Midbrain (tissue), 1 donor: Measurements from ENCODE around the gene CTXN1.
"Not testable (repeated sequence)": the region's sequence is repeated elsewhere in the genome, so short reads cannot be mapped to it uniquely, and the experiment has no call there.

ENCODE experiments used
- DNase-seq: peaks from one replicate; lab custom pipeline; 2025; lab: John Stamatoyannopoulos, UW

The CTXN1 gene

DNA sequence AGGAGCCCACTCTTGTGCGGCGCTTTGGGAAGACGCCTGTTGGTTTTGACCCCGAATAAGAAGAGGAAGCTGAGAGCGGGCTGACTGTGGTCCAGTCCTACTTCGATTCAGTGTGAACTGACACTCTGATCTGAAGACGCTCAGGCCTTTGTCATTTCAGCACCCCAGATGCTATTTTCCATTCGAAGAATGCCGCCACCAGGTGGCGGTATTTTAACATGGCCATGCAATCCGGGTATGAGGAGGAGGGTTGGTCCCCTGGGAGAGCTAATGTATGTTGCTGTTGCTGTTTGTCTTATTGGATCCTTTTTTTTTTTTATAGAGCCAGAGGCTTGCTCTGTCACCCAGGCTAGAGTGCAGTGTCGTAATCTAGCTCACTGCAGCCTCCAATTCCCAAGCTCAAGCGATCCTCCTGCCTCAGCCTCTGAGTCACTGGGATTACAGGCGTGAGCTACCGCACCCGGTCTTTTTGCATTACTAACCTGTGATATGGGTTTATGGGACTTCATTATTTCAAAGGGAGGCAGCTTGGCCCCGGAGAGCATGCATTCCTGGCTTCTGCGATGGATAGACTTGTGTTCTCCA, 18.3 kb upstream of the CTXN1 start:
- DNase-seq, result peak; percentile 89

DNA sequence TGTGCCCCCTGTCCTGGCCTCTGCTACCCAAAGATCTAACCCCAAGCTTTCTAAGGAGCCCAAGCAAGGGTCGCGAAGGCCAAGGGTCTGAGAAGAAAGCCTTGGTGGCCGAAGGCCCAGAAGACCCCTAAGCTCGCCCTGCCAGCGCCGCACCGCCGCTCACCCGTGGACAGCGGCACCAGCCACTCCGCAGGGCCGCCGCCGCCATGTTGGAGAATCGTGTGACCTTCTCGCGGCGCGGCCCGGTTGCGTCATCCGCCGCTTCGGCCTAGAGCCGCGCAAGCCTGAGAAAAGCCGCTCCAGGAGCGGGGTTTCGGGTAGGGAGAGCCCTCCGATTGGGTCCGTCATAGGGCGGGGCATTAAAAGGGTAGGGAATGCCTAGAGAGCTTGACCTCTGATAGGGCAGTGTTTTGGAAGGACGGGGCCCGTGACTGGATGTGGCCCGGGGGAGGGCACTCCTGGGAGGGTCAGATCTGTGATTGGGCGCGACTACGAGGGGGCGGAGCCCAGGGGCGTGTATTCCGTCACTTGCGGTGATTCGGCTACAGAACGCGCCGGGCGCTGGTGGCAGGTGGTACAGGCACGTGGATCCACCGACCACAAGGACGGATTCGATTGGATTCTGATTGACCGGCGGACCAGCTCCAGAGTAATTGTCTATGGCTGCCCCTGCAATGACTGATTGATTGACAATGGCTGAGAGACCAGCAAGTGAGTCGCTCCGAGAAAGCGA, 17.7 kb upstream of the CTXN1 start, which contains the start of gene TIMM44:
TIMM44 (minus strand) TSS at position 223 of the 733 bp plus-strand sequence; CDS start at position 208, 15 bp downstream.
- peak; percentile 99 for DNase-seq

DNA sequence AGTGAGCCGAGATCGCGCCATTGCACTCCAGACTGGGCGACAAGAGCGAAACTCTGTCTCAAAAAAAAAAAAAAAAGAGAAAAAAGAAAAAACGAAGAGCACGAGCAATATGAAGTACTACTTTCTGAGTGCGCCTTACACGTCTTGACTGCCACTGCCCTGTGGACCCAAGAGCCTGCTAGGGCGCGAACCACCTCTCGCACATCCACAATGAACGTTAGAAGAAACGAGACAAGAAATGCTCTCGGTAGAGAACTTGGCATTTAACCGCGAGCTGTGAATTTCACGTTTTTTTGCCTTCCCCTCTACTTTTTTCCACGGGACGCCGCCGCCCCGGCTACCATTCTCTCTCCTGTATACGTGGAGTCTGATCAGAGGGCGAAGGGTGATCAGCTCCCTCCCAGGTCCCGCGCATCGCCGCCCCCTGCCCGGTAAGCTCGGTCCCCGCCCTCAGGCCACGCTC, 17.1 kb upstream of the CTXN1 start:
- no peak for DNase-seq

DNA sequence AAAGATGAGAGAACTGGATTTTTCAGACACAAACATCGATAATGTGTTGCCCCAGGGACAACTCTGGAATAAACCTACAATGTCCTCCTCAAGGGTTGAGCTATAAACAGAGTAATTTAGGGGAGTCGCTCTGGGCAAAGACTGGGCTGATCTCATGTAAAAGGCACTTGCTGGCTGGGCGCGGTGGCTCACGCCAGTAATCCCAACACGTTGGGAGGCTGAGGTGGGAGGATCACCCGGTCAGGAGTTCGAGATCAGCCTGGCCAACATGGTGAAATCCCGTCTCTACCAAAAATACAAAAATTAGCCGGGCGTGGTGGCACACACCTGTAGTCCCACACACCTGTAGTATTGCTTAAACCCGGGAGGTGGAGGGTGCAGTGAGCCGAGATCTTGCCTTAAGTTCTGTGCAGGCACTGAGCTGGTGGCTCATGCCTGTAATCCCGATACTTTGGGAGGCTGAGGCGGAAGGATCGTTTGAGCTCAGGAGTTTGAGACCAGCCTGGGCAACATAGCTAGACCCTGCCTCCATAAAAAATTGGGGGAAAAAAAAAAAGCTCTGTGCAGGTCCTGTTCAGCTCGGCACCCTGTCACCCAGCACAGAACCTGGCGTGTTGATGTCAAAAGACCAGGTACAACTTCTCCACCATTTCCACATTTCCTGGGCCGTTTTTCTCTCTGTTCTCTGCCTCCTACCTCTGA, 16.1 kb upstream of the CTXN1 start:
- DNase-seq, result no peak

DNA sequence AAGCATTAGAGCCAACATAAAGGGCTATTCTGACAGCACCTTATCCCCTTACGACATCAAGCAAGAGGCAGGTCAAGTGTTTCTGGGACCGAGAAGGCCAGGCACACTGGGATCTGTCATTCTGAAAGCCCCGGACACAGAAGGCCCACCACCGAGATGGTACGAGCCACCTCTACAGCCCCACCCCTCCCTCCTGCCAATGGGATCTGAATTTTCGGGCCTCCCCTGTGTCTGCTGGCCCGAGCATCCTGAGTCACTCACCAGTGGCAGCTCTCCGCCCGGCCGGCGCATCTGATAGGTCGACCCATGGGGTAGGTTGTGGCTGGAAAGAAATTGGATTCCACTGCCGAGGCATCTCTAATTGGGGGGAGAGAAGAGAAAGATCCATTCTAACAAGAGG, 14.9 kb upstream of the CTXN1 start:
- no peak for DNase-seq

DNA sequence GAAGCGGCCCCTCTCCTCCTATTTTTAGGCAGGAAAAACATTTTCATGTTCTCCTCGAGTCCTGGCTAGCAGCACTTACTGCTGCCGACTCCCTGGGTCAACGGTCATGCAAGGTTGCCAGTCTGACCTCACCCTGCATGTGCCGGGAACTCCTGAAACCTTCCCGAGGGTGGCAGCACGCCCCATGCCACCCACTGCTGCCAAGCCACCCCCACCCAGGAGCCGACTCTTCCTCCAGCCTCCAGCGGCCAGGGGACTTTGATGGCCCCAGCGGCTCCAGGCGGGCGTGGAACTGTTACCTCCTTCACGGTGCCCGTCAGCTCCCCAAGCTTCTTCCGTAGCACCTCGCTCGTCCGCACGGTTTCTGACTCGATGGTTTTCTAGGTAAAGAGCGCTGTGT, 8.8 kb upstream of the CTXN1 start:
- DNase-seq, result no peak

DNA sequence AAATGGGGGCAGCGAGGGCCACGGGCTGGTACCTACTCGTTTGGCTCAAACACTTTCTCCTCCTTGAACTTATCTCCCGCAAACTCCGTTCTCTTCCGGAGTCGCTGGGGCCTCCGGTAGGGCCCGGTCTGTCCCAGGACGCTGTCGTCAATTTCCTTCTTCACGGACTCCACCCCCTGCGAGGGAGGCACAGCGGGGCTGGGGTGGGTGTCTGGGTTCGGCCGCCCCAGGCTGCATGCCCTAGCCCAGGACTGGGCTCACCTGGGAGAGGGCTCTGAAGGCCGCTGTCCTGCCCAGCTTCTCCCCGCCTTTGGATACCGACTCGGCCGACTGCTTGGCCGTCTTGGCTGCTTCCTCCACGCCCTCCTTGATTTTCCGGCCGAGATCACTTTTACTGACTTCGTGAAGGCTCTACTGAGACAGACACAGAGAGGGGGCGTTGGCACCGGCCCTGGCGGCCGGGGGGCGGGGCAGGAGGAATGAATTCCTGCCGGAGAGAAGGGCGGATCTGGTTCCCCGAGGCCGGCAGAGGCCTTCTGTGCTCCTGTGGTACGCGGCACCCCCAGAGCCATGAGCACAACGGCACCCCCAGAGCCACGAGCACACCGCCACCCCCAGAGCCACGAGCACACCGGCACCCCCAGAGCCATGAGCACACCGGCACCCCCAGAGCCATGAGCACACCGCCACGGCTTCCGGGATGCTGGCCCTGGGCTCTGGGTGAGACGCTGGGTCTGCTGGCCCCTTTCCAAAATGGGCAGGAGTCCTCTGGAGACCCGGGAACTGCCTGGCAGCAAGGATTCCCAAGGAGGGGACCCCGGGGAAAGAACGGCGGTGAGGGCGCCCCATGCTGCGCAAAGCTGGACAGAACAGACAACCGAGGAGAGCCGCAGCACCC, 8.1 kb upstream of the CTXN1 start:
- DNase-seq, result no peak

DNA sequence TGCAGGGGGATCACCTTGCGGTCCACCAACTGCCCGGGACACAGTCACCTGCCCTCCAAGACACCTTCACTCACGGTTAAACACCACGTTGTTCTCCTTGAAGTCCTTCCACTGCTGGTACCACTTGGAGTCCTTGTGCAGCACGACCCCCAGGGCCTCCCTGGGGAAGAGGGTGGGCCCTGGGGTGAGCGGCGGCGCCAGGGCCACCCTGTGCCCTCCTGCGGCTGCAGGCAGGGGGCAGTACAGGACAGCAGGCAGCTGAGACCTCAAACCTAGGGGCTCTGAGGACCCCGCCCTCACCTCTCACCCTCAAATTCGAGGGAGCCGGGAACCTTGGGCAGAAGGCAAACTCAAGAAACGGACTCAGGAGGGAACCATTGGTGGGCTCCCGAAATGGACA, 7.5 kb upstream of the CTXN1 start:
- no peak for DNase-seq

DNA sequence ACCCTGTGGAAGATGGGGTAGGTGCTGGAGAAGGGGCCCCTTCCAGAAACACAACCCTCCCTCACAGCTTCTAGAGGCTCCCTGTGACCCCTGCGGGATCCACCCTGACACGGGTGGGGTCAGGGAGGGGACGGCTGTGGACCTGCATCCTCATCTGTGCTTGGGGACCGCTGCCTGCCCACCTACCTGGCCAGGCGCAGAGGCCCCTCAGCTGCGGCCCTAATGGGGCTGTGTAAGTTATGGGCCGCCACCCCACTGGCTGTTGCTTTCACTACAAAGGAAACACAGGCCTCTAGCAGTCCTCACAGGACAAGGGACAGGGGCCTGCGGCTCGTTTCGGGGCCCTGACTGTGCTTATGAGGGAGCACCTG, 7.0 kb upstream of the CTXN1 start:
- DNase-seq, result no peak

DNA sequence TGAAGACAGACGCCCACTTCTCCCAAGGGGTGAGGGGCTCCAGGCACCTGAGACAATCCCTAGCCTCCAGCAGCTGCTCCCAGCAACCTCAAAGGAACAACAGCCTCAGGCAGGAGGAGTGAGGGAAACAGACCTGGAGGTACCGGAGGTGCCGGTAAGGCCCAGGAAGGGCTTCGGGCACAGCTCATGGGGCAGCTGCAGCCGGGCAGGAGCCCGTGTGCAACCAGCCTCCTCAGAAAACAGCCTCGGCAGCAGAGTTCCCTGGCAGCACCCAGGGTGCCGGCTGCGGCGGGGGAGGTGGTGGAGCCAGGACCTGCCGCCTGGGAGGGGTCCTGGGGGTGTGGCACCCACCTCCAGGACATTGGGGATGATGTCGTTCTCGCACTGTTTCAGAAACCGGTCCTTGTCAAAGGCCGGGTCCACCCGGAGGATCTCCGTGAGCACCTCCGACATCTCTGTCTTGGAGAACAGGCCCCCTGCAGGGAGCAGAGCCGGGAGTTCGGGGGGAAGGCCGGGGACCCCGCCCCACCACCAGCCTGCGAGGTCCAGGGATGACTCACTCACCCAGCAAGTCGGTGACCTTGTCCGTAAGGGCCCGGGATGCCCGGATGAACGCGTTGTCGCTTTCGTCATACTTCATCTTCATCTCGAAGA, 6.5 kb upstream of the CTXN1 start:
- no peak for DNase-seq

DNA sequence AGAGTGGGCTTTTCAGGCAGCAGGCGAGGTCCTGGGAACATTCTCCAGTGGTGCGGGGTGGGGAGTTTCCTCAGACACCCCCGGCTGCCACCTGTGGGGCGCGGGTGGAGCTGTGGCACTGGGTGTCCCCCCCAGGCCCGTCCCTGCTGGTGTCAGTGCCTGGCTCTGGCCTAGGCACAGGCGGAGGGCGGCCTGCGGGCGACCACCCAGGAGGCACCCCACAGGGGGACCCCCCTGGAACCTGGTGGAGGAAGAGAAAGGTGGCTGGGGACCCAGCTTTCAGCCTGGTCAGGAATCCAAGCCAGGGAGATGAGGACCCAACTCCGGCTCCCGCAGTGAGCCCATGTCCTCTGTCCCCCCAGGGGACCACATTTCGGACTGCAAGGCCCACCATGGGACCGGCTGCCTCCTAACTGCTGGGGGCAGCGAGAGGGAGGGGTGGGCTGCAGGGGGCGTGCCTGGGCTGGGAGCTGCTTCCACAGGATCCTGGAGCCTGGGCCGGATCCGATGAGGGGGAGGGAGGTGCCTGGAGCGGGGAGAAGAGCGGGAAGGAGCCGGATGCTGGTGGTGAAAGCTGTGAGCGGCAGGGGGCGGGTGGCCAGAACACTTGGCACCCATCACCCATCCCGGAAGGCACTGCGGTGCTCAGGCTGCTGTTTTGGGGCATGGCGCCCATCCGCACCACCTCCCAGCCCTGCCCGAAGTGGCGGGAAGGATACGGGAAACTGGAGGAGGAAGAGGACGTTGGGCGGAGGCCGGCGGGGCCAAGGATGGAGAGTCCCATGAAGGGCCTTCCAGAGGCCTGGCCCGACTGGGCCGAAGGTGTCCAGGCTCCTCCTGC, 5.5 kb upstream of the CTXN1 start:
- no peak for DNase-seq

DNA sequence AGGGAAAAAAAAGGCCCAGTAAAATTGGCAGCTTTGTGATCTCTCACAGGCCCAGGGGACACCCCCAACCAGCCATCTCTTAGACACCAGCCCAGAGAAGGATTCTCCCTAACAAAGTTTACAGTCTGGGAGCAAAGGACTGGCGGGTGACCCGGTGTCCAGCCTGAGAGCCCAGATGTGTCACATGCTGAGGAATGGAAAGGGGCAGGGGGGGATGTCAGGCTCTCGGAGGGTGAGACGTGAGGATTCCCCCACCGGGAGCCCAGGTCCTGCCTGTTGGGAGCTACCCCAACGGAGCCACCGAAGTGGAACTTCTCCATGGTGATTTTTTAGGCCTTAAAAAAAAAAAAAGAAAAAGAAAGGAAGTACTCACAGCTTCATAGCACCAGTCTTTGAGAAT, 4.8 kb upstream of the CTXN1 start:
- no peak for DNase-seq

DNA sequence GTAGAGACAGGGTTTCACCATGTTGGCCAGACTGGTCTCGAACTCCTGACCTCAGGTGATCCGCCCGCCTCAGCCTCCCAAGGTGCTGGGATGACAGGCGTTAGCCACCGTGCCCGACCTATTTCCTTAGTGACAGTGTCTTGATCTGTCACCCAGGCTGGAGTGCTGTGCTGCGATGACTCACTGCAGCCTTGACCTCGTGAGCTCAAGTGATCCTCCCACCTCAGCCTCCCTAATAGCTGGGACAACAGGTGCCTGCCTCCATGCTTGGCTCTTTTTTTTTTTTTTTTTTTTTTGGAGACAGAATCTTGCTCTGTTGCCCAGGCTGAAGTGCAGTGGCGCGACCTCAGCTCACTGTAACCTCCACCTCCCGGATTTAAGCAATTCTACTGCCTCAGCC, 4.1 kb upstream of the CTXN1 start:
- DNase-seq, result not testable (repeated sequence)

DNA sequence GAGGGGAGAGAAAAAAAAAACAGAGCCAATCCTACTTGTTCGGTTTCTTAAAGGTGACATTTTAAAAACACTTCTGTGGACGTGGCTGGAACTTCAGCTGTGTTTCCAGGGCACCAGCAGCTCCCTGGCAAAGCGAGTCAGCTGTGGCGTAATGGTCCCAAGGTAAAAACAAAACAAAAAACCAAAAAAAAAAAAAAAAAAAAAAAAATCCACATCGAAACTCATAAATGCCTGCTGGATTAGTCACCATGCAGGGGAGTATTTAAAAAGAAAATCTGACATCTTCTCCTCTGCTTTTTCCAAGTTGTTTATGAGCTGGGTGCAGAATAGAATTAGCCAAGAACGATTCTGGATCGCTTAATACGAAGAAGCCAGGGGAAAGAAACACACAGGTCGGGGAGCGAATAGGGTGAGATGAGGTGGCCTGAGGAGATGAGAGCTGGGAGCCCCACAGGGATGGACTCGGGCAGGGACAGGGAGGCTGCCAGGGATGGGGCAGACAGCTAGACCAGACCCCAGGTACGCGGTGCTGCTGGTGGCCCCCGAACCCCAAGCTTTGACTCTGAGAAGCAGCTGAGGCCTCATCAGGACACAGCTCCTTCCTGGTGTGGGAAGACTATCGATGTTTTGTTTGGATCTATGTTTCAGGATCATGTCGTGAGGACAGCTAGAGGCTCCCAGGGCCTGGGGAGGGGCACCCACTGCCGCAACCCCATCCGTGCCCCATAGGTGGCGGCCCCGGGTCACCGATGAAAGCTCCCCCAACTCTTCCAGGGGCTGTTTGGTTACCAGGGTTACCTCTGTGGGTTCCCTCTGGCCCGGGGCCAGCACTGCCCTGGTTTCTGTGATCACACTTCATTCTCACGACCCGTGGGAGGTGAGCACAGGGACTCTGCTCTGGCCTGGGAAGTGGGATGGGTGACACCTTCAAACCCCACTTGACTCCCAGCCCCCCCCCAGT, 3.1 kb upstream of the CTXN1 start:
- DNase-seq, result no peak

DNA sequence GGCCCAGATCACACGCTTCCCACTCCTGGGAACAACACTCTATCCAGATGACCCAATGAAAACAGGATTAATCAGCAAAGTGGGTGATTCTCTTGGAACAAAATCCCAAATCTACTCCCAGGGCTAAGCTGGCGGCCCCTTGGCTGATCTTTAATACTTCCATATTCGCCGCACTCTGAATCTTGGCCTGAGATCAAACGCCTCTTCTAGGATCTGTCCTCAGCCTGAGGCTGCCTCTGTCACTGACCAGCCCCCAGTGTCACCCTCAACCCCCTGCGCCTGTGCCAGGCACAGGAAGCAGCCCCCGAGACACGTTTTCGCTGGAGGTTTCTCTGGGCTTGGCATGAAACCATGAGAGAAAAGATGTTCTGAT, 2.4 kb upstream of the CTXN1 start:
- DNase-seq, result no peak

DNA sequence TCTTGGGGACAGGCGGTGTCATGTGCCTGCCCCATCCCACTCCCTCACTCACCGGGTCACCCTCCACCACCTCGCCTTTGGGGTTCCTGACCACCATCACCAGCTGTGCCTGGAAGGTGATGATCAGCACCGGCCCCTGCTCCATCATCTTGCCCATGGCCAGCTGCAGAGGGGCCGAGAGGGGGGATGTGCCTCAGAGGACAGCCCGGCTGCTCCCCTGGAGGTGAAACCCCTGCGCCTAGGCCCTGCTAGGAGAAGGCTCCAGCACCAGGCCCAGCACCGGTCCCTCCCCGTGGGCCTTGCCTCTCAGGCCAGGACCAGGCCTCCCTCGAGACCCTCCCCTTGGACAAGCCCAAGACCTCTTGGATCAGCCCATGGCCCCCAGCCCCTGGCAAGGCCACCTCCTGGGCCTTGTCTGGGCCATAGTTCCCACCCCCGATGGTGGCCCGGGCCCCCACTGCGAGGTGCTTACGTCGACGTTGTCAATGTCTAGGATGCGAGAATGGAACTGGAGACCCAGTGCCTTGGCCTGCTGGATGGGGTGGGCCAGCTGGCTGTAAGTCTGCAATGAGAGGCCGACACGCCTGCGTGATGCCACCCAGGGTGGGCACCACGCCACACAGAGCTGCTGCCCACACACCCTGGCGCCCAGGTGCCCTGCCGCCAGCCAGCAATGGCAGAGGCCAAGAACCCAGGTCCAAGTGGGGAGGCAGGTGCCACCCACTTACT, 1.8 kb upstream of the CTXN1 start:
- DNase-seq, result no peak

DNA sequence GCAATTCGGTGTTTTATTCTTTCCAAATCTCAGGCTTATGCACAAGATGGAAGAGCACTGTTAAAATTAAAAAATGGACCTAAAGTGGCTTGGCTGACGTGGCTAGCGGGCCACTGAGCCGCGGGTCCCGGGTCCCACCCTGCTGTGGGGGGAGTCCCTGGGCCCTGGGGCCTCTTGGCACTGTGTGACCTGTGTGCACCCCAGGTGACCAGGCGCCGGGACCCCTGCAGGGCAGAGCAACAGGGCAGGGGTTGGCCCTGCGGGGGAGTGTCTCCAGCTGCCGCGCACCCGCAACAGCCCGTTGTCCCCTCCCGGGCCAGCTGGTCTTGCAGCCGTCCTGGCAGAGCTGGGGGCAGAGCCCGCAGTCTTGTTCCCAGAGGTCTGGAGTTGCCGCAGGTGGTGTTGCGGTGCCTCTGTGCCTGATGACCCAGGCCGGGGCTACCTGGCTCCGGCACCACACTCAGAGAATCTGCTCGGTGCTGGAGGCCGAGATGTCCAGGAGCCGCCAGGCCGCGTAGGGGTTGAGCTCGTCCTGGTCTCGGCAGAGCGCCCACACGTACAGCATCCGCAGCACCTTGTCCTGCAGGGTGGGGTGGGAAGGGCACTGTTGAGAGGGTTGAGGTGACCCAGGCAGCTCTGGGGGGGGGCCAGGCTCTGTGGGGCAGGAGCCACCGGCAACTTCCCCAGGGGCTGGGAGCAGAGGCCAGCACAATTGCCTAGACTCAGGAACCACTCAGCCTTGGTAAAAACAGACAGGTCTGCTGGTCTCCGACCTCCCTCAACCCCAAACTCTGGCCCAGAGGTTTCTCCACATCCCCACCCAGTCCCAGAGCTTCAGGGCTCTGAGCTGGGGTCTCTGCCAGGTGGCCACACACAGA, 1.0 kb upstream of the CTXN1 start:
- no peak for DNase-seq
